Tracheal epithelial cell (primary cell): ENCODE measurements around the gene LMTK3. TPM values are rescaled to one million over a fixed set of nuclear protein-coding genes. Genes with fewer than 3 reads are reported as not detected.

Experiments
- total RNA-seq: library from RNA; depleted of rRNA; stranded (reverse); fragments of >200 nt; gene quantifications from 2 replicates; pipeline ENCODE4 v1.2.1, GENCODE V29; 2014

Gene LMTK3
- total RNA-seq, result 1.7 and 3.1 TPM in 2 replicates

GRCh38 chr19:48511800-48512503 is at the start of gene LMTK3:
LMTK3 (minus strand) TSS chr19:48511835; CDS start chr19:48511576, 259 bp downstream.

GRCh38 chr19:48551437-48552302 is 40.0 kb upstream of the LMTK3 start, which contains the start of gene SULT2B1:
SULT2B1 (plus strand) TSS chr19:48552172; CDS start chr19:48552253, 81 bp downstream.

DNA sequence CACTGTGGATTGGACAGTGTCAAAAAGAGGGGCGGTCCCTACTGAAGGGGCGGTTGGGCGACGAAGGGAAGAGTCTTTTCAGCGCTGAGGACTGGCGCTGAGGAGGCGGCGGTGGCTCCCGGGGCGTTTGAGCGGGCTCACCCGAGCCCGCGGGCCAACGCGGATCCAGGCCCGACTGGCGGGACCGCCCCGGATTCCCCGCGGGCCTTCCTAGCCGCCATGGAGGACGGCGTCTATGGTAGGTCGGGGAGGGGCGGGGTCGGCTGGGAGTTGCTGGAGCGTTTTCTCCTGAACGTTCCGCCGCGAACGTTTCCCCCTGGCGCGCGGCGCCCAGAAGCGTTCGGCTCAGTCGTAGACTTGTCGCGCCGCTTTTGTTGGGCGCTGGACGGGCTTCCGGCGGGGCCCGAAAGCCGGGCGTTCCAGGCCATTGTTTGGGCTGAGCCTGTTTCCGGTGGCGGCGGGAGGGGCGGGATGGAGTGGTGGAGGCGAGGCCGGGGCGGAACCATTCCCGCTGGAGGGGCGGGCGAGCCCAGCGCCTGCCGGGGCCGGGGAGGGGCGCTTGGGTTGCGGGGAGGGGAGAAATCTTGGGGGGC is 42.2 kb downstream of the LMTK3 start, which contains the start of gene CYTH2:
Gene CYTH2 (plus strand): TSS at position 81 of the 593 bp plus-strand sequence. CDS start 139 bp downstream, at position 220.

GRCh38 chr19:48455171-48455907 is 56.3 kb downstream of the LMTK3 start, which contains the start of gene KCNJ14:
KCNJ14 (plus strand) TSS chr19:48455574; CDS start chr19:48461725, 6,151 bp downstream.

GRCh38 chr19:48445606-48446481 is 65.8 kb downstream of the LMTK3 start, which contains the start of gene GRWD1:
GRWD1 (plus strand) TSS chr19:48445983; CDS start chr19:48446006, 23 bp downstream.

Other genes with a start within 250 kb of the LMTK3 start
- 0.21 and 1.2 TPM in 2 replicates for gene ZNF114, start 241.8 kb downstream of the LMTK3 start, total RNA-seq
- gene EMP3, start 186.3 kb downstream of the LMTK3 start, total RNA-seq, result 2.8 and 30.6 TPM in 2 replicates
- 2.2 and 2.6 TPM in 2 replicates for gene TMEM143, start 147.9 kb downstream of the LMTK3 start, total RNA-seq
- gene SYNGR4, start 147.5 kb downstream of the LMTK3 start, total RNA-seq, result not detected in 2 replicates
- gene KDELR1, start 120.3 kb downstream of the LMTK3 start, total RNA-seq, result 46.5 and 49.0 TPM in 2 replicates
- under 0.01 and 0.24 TPM in 2 replicates for gene GRIN2D, start 118.2 kb downstream of the LMTK3 start, total RNA-seq
- 32.4 and 48.0 TPM in 2 replicates for gene GRWD1, start 65.9 kb downstream of the LMTK3 start, total RNA-seq
- gene KCNJ14, start 56.3 kb downstream of the LMTK3 start, total RNA-seq, result 0.48 and 1.3 TPM in 2 replicates
- gene CYTH2, start 42.5 kb downstream of the LMTK3 start, total RNA-seq, result 11.3 and 35.7 TPM in 2 replicates
- 4.3 and 8.7 TPM in 2 replicates for gene SULT2B1, start 40.3 kb upstream of the LMTK3 start, total RNA-seq
- 0.21 TPM in 1 of 2 replicates, not detected in the other for gene SPACA4, start 94.9 kb upstream of the LMTK3 start, total RNA-seq
- 17.3 and 23.9 TPM in 2 replicates for gene FAM83E, start 103.2 kb upstream of the LMTK3 start, total RNA-seq
- 2,579 and 4,716 TPM in 2 replicates for gene RPL18, start 107.3 kb upstream of the LMTK3 start, total RNA-seq
- gene SPHK2, start 107.7 kb upstream of the LMTK3 start, total RNA-seq, result 6.0 and 6.3 TPM in 2 replicates
- gene DBP, start 125.5 kb upstream of the LMTK3 start, total RNA-seq, result 2.6 and 4.6 TPM in 2 replicates
- gene CA11, start 134.4 kb upstream of the LMTK3 start, total RNA-seq, result 1.5 and 3.1 TPM in 2 replicates
- 0.24 and 0.43 TPM in 2 replicates for gene NTN5, start 161.2 kb upstream of the LMTK3 start, total RNA-seq
- 6.0 and 7.7 TPM in 2 replicates for gene FUT2, start 184.1 kb upstream of the LMTK3 start, total RNA-seq
- gene MAMSTR, start 207.9 kb upstream of the LMTK3 start, total RNA-seq, result 0.48 TPM in 1 of 2 replicates, not detected in the other
- gene RASIP1, start 228.8 kb upstream of the LMTK3 start, total RNA-seq, result 2.9 and 3.2 TPM in 2 replicates
- not detected in 2 replicates for gene IZUMO1, start 235.1 kb upstream of the LMTK3 start, total RNA-seq
- gene FUT1, start 240.8 kb upstream of the LMTK3 start, total RNA-seq, result 11.9 and 14.9 TPM in 2 replicates
- gene FGF21, start 243.7 kb upstream of the LMTK3 start, total RNA-seq, result not detected in 2 replicates